ENCODE measurements around the gene CACNA2D4. TPM values are rescaled to one million over a fixed set of nuclear protein-coding genes. Genes with fewer than 3 reads are reported as not detected.

CACNA2D4 gene
- total and polyA plus RNA-seq, 7 donors: 2.8 to 5.8 (median 3.6) TPM

DNA sequence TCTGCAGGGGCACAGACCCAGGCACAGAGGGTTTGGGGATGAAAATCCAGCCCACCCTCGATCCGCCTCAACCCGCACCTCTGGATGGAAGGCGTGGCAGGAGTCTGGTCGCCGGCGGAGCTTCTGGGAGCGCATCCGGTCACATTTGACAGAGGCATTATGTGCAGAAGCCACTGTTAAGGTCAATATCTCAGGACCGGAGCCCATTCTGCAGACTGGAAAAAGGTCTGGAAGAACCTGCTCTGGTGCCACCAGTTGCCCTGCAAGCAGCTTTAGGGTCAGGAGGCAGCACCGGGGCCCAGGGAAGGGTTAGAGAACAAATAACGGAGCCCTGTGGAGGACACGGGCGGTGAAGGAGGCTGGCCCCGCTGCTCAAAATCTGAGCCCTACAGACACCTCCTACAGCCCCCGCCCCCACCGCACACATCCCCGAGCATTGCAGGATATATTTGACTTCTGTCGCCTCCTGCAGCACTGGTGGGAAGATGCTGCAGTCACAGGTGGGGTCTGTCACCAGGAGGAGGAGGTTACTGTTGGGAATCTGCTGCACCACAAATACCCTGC is 123.1 kb downstream of the CACNA2D4 start:
- intact Hi-C loops (cut with DNase I): loop anchor here (5.0 kb wide), 2 partner anchors 257 to 492 kb away; partner anchors contain the start of gene CACNA1C
- H3K27ac ChIP-seq: peak overlapping the region; percentile 78 to 86 (median 82)
- TF ChIP-seq POLR2AphosphoS5 (IDR thresholded peaks at IDR 0.05) (no peak), POLR2A (IDR thresholded peaks at IDR 0.05) (no peak), EP300 (IDR thresholded peaks at IDR 0.05) (no peak)
- TF ChIP-seq, protein P1, sequence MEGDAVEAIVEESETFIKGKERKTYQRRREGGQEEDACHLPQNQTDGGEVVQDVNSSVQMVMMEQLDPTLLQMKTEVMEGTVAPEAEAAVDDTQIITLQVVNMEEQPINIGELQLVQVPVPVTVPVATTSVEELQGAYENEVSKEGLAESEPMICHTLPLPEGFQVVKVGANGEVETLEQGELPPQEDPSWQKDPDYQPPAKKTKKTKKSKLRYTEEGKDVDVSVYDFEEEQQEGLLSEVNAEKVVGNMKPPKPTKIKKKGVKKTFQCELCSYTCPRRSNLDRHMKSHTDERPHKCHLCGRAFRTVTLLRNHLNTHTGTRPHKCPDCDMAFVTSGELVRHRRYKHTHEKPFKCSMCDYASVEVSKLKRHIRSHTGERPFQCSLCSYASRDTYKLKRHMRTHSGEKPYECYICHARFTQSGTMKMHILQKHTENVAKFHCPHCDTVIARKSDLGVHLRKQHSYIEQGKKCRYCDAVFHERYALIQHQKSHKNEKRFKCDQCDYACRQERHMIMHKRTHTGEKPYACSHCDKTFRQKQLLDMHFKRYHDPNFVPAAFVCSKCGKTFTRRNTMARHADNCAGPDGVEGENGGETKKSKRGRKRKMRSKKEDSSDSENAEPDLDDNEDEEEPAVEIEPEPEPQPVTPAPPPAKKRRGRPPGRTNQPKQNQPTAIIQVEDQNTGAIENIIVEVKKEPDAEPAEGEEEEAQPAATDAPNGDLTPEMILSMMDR (IDR thresholded peaks at IDR 0.05): no peak
- H3K4me1 ChIP-seq: peaks cover 0 to 40% (median 28%) of the 10 kb centered on the region in 4 donors
- no peak for DNase-seq
- 76 to 78% methylated on average over 19 of the region's 19 CpGs for WGBS, 2 donors
- H3K9me3 ChIP-seq: no peaks in the 10 kb centered on the region
- H3K27me3 ChIP-seq: no peaks in the 10 kb centered on the region
- H3K36me3 ChIP-seq: no peaks in the 10 kb centered on the region
- H3K4me3 ChIP-seq: peak overlapping the region in 2 of 4 donors; percentile 56 to 64

DNA sequence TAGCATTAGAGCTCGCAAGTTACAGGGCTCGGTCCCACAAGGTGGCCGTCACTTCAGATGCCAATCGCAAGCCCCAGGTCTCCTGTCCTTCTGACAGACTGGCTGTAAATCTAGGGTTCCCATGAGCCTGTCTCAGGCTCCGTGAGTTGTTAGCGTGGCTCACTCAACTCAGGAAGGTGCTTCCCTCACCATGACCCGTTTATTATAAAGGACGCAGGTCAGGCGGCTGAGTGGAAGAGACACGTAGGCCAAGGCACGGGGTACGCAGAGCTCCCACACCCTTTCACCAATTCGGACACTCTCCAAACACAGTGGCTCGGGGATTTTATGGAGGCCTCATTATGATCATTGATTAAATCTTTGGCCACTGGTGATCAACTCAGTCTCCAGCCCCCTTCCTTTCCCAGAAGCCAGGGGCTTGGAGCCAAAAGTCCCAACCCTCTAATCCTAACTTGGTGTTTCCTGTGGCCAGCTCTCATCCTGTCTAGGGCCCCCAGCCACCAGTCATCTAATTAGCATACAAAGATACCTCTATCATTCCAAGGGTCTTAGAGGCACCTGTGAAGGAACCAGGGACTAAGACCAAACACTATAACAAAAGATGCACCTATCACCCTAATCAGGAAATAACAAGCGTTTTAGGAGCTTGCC is 123.9 kb downstream of the CACNA2D4 start:
- intact Hi-C loops (cut with DNase I): loop anchor here (5.0 kb wide), 3 partner anchors 162 to 493 kb away; partner anchors contain the start of gene CACNA1C
- 90 to 92% methylated on average over 15 of the region's 15 CpGs for WGBS, 2 donors

DNA sequence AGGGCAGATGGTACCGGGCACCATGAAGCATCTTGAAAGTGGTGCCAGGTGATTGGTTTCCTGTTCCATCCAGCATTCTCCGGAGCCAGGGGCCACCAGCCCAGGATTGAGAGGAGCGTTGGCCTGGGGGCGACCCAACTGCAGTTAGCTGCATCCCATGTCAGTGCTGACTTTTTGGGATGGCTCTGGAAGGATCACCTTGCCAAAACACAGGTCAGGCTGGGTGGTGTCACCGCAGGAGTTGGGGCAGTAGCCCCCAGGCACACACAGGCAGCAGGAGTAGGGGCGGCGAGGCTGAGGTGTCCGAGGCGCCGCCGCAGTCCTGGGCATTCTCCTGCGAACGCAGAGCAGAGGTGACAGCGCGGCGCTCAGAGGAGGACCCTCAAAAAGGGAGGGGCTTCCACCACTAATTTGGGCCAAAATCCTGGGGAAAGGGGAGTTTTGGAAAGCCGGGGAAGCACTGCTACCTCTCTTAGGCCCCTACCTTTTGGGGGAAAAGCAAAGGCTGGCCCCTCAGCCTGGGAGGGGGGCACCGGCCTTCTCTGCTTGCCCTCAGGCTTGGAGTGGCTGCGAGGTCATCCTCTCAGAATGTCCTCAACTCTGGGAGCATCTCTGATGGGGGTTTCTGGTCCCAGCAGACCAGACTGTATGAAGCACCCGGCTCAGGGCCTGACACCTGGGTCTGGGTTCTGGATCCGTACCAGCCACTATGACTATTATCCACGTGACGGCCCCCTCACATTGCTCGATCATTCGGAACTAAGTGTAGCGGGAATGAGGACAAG is 124.8 kb downstream of the CACNA2D4 start:
- Histone ChIP-seq H3K36me3 (no peaks in the 10 kb centered on the region), H3K9me3 (no peaks in the 10 kb centered on the region), H3K27me3 (no peaks in the 10 kb centered on the region), H3K27ac (no peak overlapping the region), H3K4me3 (no peak overlapping the region), H3K4me1 (peaks cover 0 to 40% (median 28%) of the 10 kb centered on the region in 4 donors)
- WGBS, 2 donors: 92 to 95% methylated on average over 26 of the region's 26 CpGs
- no peak for DNase-seq
- TF ChIP-seq EP300 (IDR thresholded peaks at IDR 0.05) (no peak), POLR2A (IDR thresholded peaks at IDR 0.05) (no peak), POLR2AphosphoS5 (IDR thresholded peaks at IDR 0.05) (no peak)
- TF ChIP-seq, protein P1 (IDR thresholded peaks at IDR 0.05): no peak
- intact Hi-C loops (cut with DNase I): loop anchor here (5.0 kb wide), 1 partner anchor 161 kb away; no protein-coding TSS in a partner anchor

More for the DNA sequence above, 123.9 kb downstream of the CACNA2D4 start:
- Histone ChIP-seq H3K36me3 (no peaks in the 10 kb centered on the region), H3K4me3 (no peak overlapping the region), H3K27me3 (no peaks in the 10 kb centered on the region), H3K4me1 (peaks cover 0 to 40% (median 28%) of the 10 kb centered on the region in 4 donors), H3K27ac (peak overlapping the region; percentile 2 to 86 (median 80)), H3K9me3 (no peaks in the 10 kb centered on the region)
- DNase-seq: no peak
- TF ChIP-seq POLR2AphosphoS5 (IDR thresholded peaks at IDR 0.05): no peak
- TF ChIP-seq, protein P1 (IDR thresholded peaks at IDR 0.05): no peak
- TF ChIP-seq EP300 (IDR thresholded peaks at IDR 0.05): no peak
- TF ChIP-seq POLR2A (IDR thresholded peaks at IDR 0.05): no peak

DNA sequence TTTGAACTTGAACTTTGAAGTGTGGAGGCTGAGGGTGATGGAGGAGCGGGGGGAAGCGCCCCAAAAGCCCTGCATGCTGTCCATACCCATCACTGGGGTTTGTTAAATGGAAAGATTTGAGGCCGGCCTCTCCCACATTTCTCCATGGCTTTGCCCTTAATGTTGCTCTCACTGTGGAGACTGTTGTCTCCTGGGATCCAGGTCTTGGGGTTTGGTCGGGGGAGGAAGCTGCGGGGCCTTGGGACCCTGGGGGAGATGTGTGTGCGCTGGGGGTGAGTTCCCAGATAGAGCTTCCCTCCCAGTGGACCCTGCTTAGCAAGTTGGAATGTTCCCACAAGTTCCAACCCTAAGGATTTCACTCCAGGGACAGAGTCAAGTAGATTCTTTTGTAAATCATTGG is 126.0 kb downstream of the CACNA2D4 start:
- no peak overlapping the region for H3K27ac ChIP-seq
- H3K36me3 ChIP-seq: no peaks in the 10 kb centered on the region
- peaks cover 0 to 36% (median 25%) of the 10 kb centered on the region in 4 donors for H3K4me1 ChIP-seq
- H3K27me3 ChIP-seq: no peaks in the 10 kb centered on the region
- TF ChIP-seq, protein P1 (IDR thresholded peaks at IDR 0.05): no peak
- TF ChIP-seq POLR2AphosphoS5 (IDR thresholded peaks at IDR 0.05) (no peak), POLR2A (IDR thresholded peaks at IDR 0.05) (no peak), EP300 (IDR thresholded peaks at IDR 0.05) (no peak)
- no peak overlapping the region for H3K4me3 ChIP-seq
- WGBS, 2 donors: 88 to 91% methylated on average over 6 of the region's 6 CpGs
- intact Hi-C loops (cut with DNase I): loop anchor here (5.0 kb wide), 1 partner anchor 160 kb away; no protein-coding TSS in a partner anchor
- DNase-seq: no peak
- H3K9me3 ChIP-seq: no peaks in the 10 kb centered on the region

All from sigmoid colon (tissue), 7 donors.